SIG-M5 (cell line): ENCODE results near the gene ATG16L1.

Source experiments
- DNase-seq: peaks from one replicate; lab custom pipeline; 2025; lab: John Stamatoyannopoulos, UW

The ATG16L1 gene

GRCh38 chr2:233260661-233261060 lies 9.2 kb downstream of the ATG16L1 start:
- no peak for DNase-seq

GRCh38 chr2:233261819-233262555 lies 10.5 kb downstream of the ATG16L1 start:
- DNase-seq, result no peak

- DNase-seq, result no peak
Measured at GRCh38 chr2:233262562-233262961, 11.1 kb downstream of the ATG16L1 start.

GRCh38 chr2:233263045-233263570 lies 11.6 kb downstream of the ATG16L1 start:
- DNase-seq, result no peak

DNA sequence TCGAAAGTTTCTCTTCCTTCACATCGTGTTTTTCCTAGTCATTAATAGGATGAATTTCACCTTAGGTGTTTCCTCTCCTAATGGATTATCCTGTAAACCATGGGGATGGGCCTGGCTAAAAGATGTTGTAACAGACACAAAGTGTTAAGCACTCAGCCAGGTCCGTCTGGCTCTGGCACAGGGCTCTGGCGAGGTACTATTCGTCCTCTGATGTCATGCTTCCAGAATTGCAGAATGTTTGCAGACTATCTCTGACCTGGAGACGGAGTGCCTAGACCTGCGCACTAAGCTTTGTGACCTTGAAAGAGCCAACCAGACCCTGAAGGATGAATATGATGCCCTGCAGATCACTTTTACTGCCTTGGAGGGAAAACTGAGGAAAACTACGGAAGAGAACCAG lies 13.2 kb downstream of the ATG16L1 start:
- DNase-seq, result no peak

DNA sequence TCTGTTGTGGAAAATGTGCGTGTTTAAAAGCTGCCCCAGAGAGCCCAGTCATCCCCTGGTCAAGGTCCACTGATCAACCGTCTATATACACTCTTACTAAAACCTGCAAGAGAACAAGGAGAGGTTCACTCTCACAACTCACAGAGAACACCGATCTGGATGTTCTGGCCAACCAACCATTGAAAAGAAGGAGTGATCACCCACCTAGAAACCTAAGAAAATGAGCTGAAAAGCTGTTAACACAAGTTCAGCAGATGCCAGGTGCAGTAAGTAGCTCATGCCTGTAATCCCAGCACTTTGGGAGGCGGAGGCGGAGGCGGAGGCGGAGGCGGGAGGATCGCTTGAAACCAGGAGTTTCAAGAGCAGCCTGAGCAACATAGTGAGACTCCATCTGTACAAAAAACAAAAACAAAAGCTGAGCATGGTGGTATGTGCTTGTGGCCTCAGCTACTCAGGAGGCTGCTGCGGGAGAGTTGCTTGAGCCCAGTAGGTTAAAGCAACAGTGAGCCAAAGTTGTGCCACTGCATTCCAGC lies 14.5 kb downstream of the ATG16L1 start:
- DNase-seq, result no peak

DNA sequence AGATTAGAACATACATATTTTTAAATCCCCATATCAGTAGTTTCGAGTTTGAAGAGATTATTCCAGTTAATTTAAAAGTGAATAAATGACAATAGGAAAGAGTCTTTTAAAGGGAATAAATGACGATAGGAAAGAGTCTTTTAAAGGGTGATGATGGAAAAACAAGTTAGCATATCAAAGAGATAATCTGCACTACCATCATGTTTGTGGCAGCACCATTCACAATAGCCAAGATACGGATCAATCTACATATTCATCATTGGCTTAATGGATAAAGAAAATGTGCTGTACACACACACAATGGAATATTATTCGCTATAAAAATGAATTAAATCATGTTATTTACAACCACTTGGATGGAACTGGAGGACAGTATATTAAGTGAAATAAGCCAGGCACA lies 15.0 kb downstream of the ATG16L1 start:
- no peak for DNase-seq

- no peak for DNase-seq
Measured at GRCh38 chr2:233267516-233268245, 16.2 kb downstream of the ATG16L1 start.

DNA sequence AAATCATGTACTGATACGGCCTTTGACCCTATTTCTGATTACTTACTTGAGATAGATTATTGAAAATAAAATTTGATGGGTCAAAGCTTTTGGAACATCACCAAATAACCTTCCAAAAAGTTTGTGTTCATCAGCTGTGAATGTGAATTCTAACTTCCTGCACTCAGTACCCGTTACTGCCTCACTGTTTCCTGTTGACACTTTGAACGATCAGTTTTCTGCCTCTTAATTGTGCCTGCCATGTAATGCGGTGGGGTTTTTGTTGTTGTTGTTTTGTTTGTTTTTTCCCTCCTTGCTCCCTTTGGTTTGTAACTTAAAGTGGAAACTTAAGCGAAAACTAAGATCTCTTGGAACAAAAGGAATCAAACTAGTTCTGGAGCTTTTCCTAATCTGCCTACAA lies 18.9 kb downstream of the ATG16L1 start:
- no peak for DNase-seq

DNA sequence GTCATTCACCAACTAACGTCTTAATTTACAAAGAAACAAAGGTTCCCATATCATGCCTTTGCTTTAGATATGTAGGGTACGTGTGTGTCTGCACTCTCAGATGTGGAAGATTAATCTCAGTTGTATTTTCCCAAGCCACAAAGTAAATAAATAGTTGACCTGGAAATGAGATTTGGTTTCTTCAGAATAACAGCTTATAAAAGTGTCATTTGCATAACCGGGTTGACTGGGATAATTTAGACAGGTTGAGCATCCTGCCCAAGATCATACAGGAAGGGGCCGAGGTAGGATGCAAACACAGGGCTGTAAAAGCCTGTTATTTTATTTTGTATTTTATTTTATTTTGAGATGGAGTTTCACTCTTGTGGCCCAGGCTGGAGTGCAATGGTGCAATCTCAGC lies 19.5 kb downstream of the ATG16L1 start:
- no peak for DNase-seq

DNA sequence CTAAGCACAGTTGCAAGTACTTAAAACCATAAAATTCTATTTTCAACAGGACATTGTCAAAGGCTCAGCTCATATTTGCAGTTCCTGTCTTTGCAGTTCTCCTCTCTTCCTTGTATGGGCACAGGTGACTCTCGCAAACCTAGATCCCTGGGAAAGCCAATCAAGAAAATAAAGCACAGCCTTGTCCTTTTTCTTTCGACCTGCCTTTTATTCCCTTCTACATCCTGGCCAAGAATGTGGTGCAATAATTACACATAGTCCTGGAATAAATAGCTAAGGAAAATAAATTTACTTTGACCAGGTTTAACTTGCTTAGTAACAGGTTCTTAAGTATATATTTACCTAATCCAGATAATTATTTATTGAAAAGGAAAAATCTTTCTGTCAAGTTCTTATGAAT lies 20.2 kb downstream of the ATG16L1 start:
- DNase-seq, result no peak

- no peak for DNase-seq
Measured at GRCh38 chr2:233273120-233273519, 21.6 kb downstream of the ATG16L1 start.

- no peak for DNase-seq
Measured at GRCh38 chr2:233275223-233275622, 23.8 kb downstream of the ATG16L1 start.

GRCh38 chr2:233278921-233279320 lies 27.4 kb downstream of the ATG16L1 start:
- no peak for DNase-seq

- DNase-seq, result no peak
Measured at GRCh38 chr2:233280114-233280693, 28.7 kb downstream of the ATG16L1 start.

- DNase-seq, result no peak
Measured at GRCh38 chr2:233281553-233281952, 30.1 kb downstream of the ATG16L1 start.

GRCh38 chr2:233281992-233282603 lies 30.6 kb downstream of the ATG16L1 start:
- no peak for DNase-seq

GRCh38 chr2:233285921-233286320 lies 34.4 kb downstream of the ATG16L1 start:
- no peak for DNase-seq

GRCh38 chr2:233287871-233288270 lies 36.4 kb downstream of the ATG16L1 start:
- DNase-seq, result no peak

- no peak for DNase-seq
Measured at GRCh38 chr2:233288663-233289062, 37.2 kb downstream of the ATG16L1 start.

DNA sequence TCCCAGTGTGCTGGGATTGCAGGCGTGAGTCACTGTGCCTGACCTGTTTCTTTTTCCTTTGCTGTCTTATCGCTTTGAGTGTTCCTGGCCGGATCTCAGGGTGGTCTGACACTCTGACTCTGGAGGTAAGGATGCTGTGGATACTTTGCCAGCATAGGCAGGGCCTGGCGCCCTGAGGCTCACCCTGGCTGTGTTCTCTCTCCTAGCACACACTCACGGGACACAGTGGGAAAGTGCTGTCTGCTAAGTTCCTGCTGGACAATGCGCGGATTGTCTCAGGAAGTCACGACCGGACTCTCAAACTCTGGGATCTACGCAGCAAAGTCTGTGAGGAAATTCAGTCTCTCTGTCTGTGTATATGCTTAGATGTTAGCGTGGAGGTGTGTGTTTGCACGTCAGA lies 38.2 kb downstream of the ATG16L1 start:
- no peak for DNase-seq
